Testis (tissue), 2 donors: ENCODE results near the gene GCHFR.

Source experiments
- CTCF ChIP-seq, 3 experiments: fragments of 450-650 bp in 2 of 3; fragments of 200-600 bp in 1 of 3; sonication (generic) in 1 of 3; IDR thresholded peaks; one replicate each; pipeline ENCODE4 v1.5.1; 2016 to 2019; ENCODE audit warnings: antibody characterized with exemption in 3 of 3, mild to moderate bottlenecking in 2 of 3, moderate library complexity in 1 of 3
- POLR2A ChIP-seq: fragments of 450-650 bp; IDR thresholded peaks from one replicate; pipeline ENCODE4 v1.6.1; 2017; ENCODE audit warnings: antibody characterized with exemption, mild to moderate bottlenecking, moderate library complexity

DNA sequence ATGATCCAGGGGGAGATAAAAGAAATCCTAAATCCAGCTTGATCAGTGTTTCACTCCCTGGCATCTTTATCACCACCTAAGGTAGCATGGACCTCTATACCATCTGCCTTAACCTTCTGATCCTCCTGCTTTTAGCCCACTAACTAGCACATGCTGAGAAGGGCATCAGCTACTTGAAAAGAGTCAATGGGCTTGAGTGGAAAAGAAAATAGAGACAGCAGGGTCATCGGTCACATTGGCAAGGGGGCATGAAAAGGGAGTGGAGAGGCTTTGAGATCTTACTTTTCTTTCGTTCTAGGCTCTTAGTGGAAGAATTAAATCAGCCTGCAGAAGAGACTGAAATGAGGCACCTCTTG lies 42.8 kb downstream of the GCHFR start:
- TF ChIP-seq POLR2A (no peak), CTCF (IDR thresholded peaks at IDR 0.05) (no peak)
